Raji (cell line): ENCODE measurements around the gene PAK2.

ENCODE experiments used
- POLR2A ChIP-seq: IDR thresholded peaks from 2 replicates; pipeline ENCODE4 v1.6.1; 2011; ENCODE audit warnings: low read depth, low read length, control low read depth; ENCODE audit not compliant: insufficient read depth

The PAK2 gene

DNA sequence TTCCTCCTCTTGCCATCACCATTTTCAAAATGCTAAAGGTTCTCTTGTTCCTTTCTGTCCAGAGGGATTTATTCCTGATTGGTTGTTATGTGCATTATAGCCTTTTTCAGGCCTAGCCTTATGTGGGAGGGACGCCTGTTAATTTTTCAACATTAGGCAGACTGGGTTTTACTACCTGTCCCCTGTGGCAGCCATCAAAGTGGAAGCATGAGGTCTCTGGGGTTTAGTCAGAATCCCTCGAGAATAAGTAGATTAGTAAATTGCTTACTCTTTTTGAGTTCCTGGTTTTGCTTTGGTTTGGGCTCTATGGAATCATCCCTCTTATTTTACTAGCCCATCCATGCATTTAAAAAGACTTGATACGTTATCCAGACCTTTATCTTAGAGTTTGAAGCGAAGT is 32.4 kb downstream of the PAK2 start:
- no peak for TF ChIP-seq POLR2A

DNA sequence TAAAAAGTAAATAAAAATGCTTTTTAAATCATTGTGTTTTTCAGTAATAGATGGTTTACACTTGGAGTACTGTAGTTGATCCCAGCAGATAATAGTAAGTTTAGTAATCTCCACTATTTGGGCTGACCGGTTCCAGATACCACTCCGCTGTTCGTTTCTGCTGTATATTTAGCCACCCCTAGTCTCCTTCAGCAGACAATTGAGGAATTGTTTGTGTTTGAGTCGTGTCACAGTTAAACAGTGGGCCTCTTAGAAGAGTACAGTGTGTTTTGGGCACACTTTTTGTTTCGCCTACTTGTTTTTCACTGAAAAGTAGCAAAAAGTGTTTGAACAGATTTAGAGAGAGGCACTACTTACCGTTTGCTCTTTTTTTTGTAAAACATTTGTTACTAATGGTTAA is 33.2 kb downstream of the PAK2 start:
- no peak for TF ChIP-seq POLR2A

DNA sequence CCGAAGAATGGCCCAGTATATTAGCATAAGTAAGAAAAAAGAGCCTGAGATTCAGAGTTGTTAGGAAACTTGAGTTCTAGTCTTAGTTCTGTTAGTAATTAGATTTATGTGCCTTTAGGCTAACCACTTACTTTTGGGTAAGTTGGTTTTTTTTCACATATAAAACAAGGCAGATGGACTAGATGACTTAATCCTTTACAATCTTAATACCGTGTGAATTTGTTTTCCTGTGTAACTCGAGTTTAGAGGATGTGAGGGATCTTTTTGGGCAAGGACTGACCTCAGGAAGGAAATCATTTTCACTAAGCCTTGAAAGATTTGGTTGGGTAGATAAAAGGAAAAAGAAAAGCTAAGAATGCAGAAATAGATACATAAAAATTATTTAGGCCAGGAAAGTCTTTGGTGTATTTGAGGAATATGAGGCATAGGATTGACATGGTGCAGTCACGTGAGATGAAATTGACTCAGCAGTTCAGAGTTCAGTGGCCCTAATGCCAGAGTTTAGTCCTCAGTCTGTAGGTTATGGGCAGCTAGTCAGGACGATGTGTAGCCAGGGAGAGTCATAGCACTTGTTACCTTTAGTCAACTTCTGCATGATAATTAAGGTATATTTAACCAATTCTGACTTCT is 34.6 kb downstream of the PAK2 start:
- no peak for TF ChIP-seq POLR2A

DNA sequence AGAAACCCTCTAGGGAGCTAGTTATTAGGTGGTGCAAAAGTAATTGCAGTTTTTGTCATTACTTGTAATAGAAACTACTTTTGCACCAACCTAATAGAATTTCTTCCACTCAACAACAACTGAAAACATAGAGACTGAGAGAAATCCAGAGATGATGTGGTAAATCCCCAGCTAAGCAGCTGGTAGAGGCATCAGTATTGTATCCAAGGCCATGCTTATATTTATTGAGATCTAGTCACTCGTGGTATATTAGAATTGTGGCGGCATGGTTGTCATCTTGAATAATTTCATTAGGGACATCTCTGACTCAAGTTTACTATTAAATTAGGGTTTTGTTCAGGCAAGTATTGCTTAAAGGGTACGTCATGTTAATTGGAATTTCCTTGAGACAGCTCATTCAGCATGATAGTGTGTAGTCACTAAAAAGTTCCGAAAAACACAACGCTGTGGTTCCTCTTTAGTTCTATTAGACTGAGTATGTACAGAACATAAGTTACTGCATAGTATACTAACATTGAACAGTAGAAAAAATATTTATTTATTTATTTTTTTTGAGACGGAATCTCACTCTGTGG is 35.3 kb downstream of the PAK2 start:
- no peak for TF ChIP-seq POLR2A

DNA sequence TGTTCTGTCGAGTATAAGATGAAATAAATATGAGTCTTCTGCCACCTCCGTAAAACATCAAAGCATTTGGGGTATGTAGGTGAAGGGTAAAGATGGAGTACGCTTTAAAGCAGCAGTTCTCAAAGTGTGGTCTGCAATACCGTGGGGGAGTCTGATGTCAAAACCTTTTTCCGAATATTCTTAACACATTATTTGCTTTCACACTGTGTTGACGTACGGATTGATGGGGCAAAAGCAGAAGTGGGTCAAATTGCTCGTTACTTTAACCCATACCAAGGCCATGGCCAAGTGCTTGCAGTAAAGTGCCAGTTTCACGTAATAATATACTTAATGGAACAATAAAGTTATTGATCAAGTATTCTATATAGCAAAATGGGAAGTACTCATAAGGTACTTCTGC is 36.3 kb downstream of the PAK2 start:
- TF ChIP-seq POLR2A = no peak

DNA sequence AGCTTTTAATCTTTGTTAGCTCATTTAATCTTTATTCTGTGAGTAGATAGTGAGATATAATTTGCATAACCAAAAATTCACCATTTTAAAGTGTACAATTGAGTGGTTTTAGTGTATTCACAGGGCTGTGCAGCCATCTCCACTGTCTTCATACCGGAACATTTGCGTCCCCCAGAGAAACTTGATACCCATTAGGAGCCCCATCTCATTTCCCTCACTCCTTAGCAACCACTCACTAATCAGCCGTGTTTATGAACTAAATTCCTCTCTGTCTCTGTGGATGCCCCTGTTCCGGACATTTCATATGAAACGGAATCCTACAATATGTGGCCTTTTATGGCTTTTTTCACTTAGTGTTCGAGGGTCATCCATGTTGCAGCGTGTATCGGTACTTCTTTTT is 38.2 kb downstream of the PAK2 start:
- no peak for TF ChIP-seq POLR2A

DNA sequence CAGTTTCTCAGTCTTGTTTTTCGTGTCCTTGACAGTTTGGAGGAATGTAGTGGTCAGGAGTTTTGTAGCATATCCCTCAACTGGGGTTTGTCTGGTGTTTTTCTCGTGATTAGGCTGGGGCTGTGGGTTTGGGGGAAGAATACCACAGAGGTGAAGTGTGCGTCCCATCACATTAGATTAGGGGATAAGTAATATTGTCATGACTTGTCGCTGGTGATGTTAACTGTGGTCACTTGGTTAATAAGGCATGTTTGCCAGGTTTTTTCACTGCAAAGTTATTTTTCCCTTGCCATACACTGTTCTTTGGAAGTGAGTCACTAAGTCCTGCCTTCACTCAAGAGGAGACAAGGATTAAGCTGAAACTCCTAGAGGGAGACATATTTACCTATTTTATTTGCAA is 39.1 kb downstream of the PAK2 start:
- no peak for TF ChIP-seq POLR2A

DNA sequence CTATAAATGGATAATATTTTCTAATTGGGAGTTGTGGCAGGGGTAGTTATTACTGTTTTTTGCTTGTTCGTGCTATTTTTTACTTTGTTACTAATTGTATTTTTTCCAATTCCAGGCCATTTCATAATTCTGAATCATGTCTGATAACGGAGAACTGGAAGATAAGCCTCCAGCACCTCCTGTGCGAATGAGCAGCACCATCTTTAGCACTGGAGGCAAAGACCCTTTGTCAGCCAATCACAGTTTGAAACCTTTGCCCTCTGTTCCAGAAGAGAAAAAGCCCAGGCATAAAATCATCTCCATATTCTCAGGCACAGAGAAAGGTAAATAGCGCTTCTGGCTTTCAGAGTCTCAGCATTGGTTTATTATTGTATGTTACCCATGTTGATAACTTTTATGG is 42.9 kb downstream of the PAK2 start:
- TF ChIP-seq POLR2A = no peak

DNA sequence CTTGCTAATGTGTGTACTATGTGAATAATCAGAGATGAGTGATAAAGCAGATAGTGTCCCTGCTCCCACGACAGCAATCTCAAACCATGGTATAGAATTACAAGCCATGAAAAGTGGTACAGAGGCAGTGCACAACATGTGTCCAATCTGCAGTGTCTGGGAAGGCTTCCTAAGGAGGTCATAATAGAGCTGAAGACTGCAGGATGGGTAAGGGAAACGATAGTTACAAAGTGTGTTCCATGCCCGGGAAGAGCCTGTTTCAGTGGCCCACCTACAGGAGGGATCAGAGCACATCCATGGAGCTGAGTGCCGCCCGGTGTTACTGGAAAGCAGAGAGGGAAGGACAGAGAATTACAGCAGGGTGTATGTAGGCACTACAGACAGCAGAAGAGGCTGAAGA is 48.9 kb downstream of the PAK2 start:
- TF ChIP-seq POLR2A = no peak

DNA sequence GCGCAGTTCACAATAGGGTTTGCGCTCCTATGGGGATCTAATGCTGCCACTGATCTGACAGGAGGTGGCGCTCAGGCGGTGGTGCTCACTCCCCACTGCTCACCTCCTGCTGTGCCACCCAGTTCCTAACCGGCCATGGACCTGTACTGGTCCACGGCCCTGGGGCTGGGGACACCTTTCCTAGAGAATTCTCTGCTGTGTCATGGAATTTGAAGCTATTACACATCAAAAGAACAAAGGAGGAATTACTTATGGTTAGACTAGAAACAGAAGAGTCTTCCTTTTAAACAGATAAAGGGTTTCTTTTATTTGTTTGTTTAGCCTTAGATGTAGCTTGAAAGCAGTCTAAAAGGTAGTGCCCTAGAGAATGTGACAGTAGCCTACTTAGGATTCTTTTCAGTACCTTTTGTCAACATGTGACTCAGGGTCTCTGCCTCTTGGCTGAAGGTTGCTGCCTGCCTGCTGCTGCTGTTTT is 50.3 kb downstream of the PAK2 start:
- no peak for TF ChIP-seq POLR2A

DNA sequence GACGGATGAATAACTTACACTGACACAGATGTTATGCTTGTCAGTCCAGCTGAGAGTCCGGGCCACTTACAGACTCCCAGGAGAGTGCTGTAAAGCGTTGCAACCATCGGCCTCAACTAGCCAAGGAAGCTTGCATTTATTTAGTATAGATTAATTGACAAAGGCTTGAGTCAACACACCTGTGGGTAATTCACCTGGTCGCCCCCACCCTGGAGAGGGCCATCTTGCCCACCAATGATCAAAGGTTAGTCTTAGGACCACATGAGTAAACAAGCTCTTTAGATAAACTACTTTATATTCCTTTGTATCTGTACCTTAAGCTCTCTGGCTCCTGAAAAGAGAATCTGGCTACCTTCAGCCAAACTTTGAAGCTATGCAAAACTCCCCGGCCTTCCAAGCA is 51.0 kb downstream of the PAK2 start:
- TF ChIP-seq POLR2A = no peak

DNA sequence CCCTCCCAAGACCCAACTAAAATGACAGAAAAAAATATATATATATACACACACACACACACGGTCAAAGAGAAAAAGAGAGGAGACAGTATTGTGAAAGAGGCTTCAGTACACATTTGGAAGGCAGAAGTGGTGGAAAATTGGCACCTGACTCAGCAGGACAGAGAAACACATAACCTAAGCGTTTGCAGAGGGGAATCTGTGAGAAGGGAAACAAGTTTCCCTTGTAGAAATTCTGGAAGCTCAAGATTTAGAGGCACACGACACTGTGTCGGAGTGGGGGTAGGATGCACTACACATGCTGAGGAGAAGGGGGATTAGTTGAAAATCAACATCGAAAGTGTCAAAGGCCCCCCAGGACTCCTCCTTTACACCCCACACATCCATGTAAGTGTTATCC is 53.1 kb downstream of the PAK2 start:
- TF ChIP-seq POLR2A = no peak

DNA sequence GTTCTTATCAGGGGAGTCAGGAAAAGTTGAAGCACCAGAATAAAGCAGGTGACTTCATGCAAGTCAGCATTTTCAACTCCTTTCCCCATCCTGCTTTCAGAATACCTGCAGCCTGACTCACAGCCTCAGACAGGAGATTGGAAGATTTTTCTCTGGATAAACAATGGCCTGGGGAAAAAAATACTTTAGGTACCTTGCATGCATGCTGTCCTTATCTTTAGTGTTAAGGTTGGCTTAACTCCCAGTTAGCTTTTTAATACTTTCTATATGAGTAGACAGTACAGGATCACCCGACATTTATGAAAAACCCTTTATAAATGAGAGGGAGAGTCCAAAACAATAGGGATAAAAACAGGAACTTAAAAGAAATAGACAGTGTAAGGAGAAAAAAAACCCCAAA is 53.6 kb downstream of the PAK2 start:
- no peak for TF ChIP-seq POLR2A

DNA sequence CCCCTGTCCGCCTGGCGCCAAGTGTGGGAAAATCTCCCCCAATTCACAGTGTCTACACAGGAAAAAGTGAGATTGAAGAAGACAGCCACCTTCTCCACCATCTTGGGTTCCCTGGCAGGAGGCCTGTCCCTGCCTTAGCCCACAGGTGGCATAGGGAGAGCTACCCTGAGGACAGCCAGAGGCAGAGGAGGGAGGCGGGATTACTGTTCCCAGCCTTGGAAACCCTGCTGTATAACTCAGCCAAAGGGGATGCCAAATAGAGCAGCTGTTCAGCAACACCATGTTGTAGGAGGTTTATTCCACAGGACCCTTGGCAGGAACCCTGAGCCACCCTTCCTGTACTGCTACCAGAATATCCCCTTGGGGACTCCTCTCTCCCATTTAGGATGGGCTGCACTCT is 54.8 kb downstream of the PAK2 start:
- TF ChIP-seq POLR2A = no peak

DNA sequence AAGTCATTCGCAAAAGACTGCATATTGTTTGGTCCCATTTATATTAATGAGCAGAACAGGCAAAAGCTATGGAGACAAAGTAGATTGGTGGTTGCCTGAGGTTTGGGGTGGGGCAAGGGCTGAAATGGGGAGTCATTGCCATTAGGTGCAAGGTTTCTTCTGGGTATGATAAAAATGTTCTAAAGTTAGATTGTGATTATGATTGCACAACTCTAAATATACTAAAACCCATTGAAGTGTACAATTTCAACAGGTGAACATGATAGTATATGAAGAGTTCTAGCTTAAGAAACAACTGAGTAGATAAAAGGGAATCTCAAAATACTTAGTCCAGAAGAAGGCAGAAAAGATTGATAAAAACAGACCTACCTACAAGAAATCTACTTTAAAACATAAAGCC is 56.7 kb downstream of the PAK2 start:
- TF ChIP-seq POLR2A = no peak

DNA sequence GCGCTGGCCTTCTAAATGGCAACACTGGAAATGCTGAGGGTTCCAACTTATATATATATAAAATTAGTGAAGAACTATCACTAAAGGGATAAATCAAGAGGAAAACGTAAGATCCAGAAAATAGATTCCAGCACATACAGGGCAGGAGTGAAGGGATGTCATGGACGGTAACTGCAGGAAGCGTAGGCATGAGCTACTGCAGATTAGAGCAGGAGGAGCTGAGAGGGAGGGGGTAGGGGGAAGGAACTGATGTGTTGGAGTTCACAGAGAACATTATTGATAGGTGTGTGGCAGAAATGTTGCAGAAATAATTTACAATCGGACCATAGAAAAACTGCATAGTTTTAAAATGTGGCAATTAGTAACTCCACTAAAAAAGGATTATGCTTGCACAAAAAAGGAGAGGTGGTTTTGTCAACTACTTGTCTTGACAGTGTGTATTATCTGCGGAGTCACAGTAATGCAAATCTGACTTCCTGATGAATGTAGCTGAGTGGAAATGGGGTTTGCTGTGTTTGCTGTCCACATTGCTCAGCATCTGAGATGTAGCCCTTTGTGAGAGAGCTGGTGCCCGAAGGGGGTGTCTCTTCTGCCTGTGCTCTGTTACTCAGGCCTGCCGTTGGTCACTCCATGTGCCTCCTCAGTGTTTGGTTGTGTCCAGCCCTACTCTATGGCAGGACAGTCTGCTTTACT is 61.2 kb downstream of the PAK2 start:
- TF ChIP-seq POLR2A = no peak
